DMS 273 treated with DMSO at 0.1 percent for 48 hours (cell line): ENCODE measurements around the gene B4GALT2.

Experiments
- DNase-seq: peaks from one replicate; lab custom pipeline; 2025; lab: John Stamatoyannopoulos, UW

The B4GALT2 gene

GRCh38 chr1:44010935-44011471 is 32.0 kb downstream of the B4GALT2 start:
- no peak for DNase-seq

GRCh38 chr1:44012404-44012803 is 33.4 kb downstream of the B4GALT2 start:
- DNase-seq: no peak

GRCh38 chr1:44012941-44013609 is 34.1 kb downstream of the B4GALT2 start:
- DNase-seq: no peak

GRCh38 chr1:44013949-44014348 is 34.9 kb downstream of the B4GALT2 start:
- no peak for DNase-seq

- no peak for DNase-seq
Measured at GRCh38 chr1:44014365-44015104, 35.5 kb downstream of the B4GALT2 start.

- DNase-seq: no peak
Measured at GRCh38 chr1:44015206-44015605, 36.2 kb downstream of the B4GALT2 start.

GRCh38 chr1:44016041-44016889 is 37.3 kb downstream of the B4GALT2 start:
- no peak for DNase-seq

GRCh38 chr1:44016890-44017400 is 37.9 kb downstream of the B4GALT2 start:
- no peak for DNase-seq

- DNase-seq: no peak
Measured at GRCh38 chr1:44019466-44019948, 40.5 kb downstream of the B4GALT2 start.

GRCh38 chr1:44020464-44020863 is 41.5 kb downstream of the B4GALT2 start:
- no peak for DNase-seq

- DNase-seq: no peak
Measured at GRCh38 chr1:44021156-44021555, 42.1 kb downstream of the B4GALT2 start.

GRCh38 chr1:44021581-44022321 is 42.7 kb downstream of the B4GALT2 start:
- no peak for DNase-seq

GRCh38 chr1:44024031-44024902 is 45.3 kb downstream of the B4GALT2 start:
- DNase-seq: no peak

GRCh38 chr1:44024903-44025525 is 46.0 kb downstream of the B4GALT2 start:
- DNase-seq: no peak

GRCh38 chr1:44025816-44026215 is 46.8 kb downstream of the B4GALT2 start:
- DNase-seq: no peak

- no peak for DNase-seq
Measured at GRCh38 chr1:44027320-44027719, 48.3 kb downstream of the B4GALT2 start.

- DNase-seq: no peak
Measured at GRCh38 chr1:44029260-44029910, 50.4 kb downstream of the B4GALT2 start.

GRCh38 chr1:44029911-44030604 is 51.0 kb downstream of the B4GALT2 start:
- peak; percentile 71 for DNase-seq
